Measurements from ENCODE around the gene PEPD. TPM values are rescaled to one million over a fixed set of nuclear protein-coding genes. Genes with fewer than 3 reads are reported as not detected.

The PEPD gene
- total and polyA plus RNA-seq, 10 of the 15 experiments (the other 5 are each of a cell fraction or from before 2014, with no cell fraction given), result 1.4 to 52.0 (median 20.2) TPM

DNA sequence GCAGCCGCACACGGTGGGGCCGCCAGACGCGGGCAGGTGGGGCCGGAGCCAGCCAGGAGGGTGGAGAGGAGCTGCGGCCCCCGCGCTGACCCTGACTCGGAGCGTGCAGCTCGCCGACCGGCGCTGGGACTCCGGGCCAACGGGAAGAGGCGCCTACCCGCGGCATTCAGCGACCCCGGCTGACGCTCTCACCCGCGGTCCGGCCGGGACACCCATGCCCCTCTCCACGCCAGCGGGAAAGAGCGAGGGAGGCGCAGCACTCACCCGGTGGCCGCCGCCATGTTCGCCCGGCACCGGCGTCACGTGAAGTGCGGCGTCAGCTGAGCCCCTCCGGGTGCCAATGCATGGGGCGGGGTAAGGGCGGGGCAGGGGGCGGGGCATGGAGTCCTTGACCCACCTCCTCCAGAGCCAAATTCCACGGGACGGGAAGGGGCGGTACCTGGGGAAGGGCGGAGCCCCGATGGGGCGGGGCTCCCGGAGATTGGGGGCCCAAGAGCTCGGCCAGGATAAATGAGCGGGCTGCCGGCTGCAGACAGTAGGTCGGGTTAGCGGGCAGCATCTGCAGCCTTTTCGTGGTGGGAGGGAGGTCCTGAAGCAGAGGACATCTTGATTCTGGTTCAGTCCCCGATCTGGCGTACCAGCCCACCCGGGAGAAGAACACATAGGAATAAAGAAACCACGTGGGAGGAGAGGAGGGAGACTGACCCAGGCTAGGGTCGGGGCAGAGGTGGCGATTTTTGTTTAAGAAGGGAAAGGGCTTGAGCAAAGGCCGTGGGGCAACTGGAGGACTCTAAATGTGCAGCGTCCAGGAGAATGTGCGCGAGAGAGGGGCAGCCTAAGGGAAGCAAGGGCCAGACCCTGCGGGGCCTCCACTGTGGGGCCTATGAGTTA is at the start of gene PEPD (continued):
- TF ChIP-seq TCF3 (IDR thresholded peaks at IDR 0.05; ENCODE audit: borderline replicate concordance, insufficient read depth, low read depth, low read length) (0 out of 2 replicates have a peak, but pooled peaks have one; percentile 30), EGR1 (IDR thresholded peaks at IDR 0.05; ENCODE audit: borderline replicate concordance in 1 of 2, low read depth in 2 of 2, low read length in 2 of 2) (peak in 1 of 2 experiments; percentile 51; a peak in 1 of 3 replicates), POLR2AphosphoS2 (IDR thresholded peaks at IDR 0.05; ENCODE audit: low read depth, low read length) (no peak), NFYA (IDR thresholded peaks at IDR 0.05; ENCODE audit: borderline replicate concordance, low read depth, low read length) (no peak), ZNF274 (IDR thresholded peaks at IDR 0.05; ENCODE audit: insufficient read depth, insufficient read length) (no peak), ZNF207 (IDR thresholded peaks at IDR 0.05; ENCODE audit: borderline replicate concordance) (no peak), BACH1 (IDR thresholded peaks at IDR 0.05; ENCODE audit: borderline replicate concordance) (no peak), SIX5 (IDR thresholded peaks at IDR 0.05; ENCODE audit: low read depth, low read length, severe bottlenecking) (no peak), PML (IDR thresholded peaks at IDR 0.05; ENCODE audit: low read length) (no peak), MYB (IDR thresholded peaks at IDR 0.05; ENCODE audit: borderline replicate concordance, low read depth, low read length) (no peak), ZNF384 (IDR thresholded peaks at IDR 0.05; ENCODE audit: borderline replicate concordance, low read depth, low read length) (no peak), ZBED1 (IDR thresholded peaks at IDR 0.05; ENCODE audit: borderline replicate concordance) (no peak), CHD4 (IDR thresholded peaks at IDR 0.05) (no peak), ZZZ3 (IDR thresholded peaks at IDR 0.05; ENCODE audit: control insufficient read depth, insufficient read length, low read depth) (no peak), MEF2B (IDR thresholded peaks at IDR 0.05; ENCODE audit: partially characterized antibody, poor library complexity, severe bottlenecking) (no peak), SUZ12 (IDR thresholded peaks at IDR 0.05; ENCODE audit: unreplicated experiment) (no peak)
- TF ChIP-seq, protein P1, sequence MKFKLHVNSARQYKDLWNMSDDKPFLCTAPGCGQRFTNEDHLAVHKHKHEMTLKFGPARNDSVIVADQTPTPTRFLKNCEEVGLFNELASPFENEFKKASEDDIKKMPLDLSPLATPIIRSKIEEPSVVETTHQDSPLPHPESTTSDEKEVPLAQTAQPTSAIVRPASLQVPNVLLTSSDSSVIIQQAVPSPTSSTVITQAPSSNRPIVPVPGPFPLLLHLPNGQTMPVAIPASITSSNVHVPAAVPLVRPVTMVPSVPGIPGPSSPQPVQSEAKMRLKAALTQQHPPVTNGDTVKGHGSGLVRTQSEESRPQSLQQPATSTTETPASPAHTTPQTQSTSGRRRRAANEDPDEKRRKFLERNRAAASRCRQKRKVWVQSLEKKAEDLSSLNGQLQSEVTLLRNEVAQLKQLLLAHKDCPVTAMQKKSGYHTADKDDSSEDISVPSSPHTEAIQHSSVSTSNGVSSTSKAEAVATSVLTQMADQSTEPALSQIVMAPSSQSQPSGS (IDR thresholded peaks at IDR 0.05; ENCODE audit: low read length), result no peak
- TF ChIP-seq, protein P2, sequence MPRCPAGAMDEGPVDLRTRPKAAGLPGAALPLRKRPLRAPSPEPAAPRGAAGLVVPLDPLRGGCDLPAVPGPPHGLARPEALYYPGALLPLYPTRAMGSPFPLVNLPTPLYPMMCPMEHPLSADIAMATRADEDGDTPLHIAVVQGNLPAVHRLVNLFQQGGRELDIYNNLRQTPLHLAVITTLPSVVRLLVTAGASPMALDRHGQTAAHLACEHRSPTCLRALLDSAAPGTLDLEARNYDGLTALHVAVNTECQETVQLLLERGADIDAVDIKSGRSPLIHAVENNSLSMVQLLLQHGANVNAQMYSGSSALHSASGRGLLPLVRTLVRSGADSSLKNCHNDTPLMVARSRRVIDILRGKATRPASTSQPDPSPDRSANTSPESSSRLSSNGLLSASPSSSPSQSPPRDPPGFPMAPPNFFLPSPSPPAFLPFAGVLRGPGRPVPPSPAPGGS (IDR thresholded peaks at IDR 0.05; ENCODE audit: borderline replicate concordance, insufficient read depth, low read depth, low read length, poor library complexity, severe bottlenecking), result peak; percentile 46
- TF ChIP-seq, protein P3, sequence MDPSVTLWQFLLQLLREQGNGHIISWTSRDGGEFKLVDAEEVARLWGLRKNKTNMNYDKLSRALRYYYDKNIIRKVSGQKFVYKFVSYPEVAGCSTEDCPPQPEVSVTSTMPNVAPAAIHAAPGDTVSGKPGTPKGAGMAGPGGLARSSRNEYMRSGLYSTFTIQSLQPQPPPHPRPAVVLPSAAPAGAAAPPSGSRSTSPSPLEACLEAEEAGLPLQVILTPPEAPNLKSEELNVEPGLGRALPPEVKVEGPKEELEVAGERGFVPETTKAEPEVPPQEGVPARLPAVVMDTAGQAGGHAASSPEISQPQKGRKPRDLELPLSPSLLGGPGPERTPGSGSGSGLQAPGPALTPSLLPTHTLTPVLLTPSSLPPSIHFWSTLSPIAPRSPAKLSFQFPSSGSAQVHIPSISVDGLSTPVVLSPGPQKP (IDR thresholded peaks at IDR 0.05; ENCODE audit: low read depth, low read length), result no peak
- TF ChIP-seq, protein P4, sequence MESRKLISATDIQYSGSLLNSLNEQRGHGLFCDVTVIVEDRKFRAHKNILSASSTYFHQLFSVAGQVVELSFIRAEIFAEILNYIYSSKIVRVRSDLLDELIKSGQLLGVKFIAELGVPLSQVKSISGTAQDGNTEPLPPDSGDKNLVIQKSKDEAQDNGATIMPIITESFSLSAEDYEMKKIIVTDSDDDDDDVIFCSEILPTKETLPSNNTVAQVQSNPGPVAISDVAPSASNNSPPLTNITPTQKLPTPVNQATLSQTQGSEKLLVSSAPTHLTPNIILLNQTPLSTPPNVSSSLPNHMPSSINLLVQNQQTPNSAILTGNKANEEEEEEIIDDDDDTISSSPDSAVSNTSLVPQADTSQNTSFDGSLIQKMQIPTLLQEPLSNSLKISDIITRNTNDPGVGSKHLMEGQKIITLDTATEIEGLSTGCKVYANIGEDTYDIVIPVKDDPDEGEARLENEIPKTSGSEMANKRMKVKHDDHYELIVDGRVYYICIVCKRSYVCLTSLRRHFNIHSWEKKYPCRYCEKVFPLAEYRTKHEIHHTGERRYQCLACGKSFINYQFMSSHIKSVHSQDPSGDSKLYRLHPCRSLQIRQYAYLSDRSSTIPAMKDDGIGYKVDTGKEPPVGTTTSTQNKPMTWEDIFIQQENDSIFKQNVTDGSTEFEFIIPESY (IDR thresholded peaks at IDR 0.05), result no peak
- TF ChIP-seq, protein P5, sequence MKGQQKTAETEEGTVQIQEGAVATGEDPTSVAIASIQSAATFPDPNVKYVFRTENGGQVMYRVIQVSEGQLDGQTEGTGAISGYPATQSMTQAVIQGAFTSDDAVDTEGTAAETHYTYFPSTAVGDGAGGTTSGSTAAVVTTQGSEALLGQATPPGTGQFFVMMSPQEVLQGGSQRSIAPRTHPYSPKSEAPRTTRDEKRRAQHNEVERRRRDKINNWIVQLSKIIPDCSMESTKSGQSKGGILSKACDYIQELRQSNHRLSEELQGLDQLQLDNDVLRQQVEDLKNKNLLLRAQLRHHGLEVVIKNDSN (IDR thresholded peaks at IDR 0.05; ENCODE audit: borderline replicate concordance, extremely low read length, insufficient read depth, low read depth, low read length), result peak; percentile 97
